Osteoblast (primary cell): ENCODE results near the gene ITGB1. TPM values are rescaled to one million over a fixed set of nuclear protein-coding genes. Genes with fewer than 3 reads are reported as not detected.

ENCODE experiments used
- DNase-seq: peaks from one replicate; pipeline ENCODE4 v3.0.0; 2011; ENCODE audit warnings: low spot score, mixed read lengths; ENCODE audit not compliant: insufficient read length; ENCODE audit errors: missing footprints
- H2AFZ ChIP-seq: 2 replicates; pipeline ENCODE4 v1.6.0; 2011; ENCODE audit warnings: mild to moderate bottlenecking, low read length
- H3K27ac ChIP-seq: 2 replicates; pipeline ENCODE4 v1.5.1; 2011; ENCODE audit warnings: mild to moderate bottlenecking, low read depth, low read length, moderate library complexity
- H3K27me3 ChIP-seq: 2 replicates; pipeline ENCODE4 v1.6.0; 2012; ENCODE audit warnings: mild to moderate bottlenecking, control low read depth, inconsistent platforms, low read length, moderate library complexity; ENCODE audit not compliant: insufficient read depth
- H3K36me3 ChIP-seq: 2 replicates; pipeline ENCODE4 v1.5.1; 2011; ENCODE audit warnings: mild to moderate bottlenecking, low read length, control low read depth, moderate library complexity; ENCODE audit not compliant: insufficient read depth
- H3K4me1 ChIP-seq: 2 replicates; pipeline ENCODE4 v1.5.1; 2011; ENCODE audit warnings: mild to moderate bottlenecking, low read length, control low read depth, moderate library complexity; ENCODE audit not compliant: insufficient read depth
- H3K4me2 ChIP-seq: 2 replicates; pipeline ENCODE4 v1.6.0; 2011; ENCODE audit warnings: mild to moderate bottlenecking, low read length; ENCODE audit not compliant: insufficient read depth
- H3K4me3 ChIP-seq: fragments of 200-600 bp; sonication (generic); 3 replicates; pipeline ENCODE4 v1.5.1; 2012; ENCODE audit warnings: mild to moderate bottlenecking, low read length, inconsistent platforms; ENCODE audit not compliant: insufficient read depth
- H3K79me2 ChIP-seq: 2 replicates; pipeline ENCODE4 v1.6.0; 2012; ENCODE audit warnings: mild to moderate bottlenecking, low read length, control low read depth, inconsistent platforms; ENCODE audit not compliant: insufficient read depth
- H3K9me3 ChIP-seq: 2 replicates; pipeline ENCODE4 v1.5.1; 2011; ENCODE audit warnings: low read depth, low read length, control low read depth
- H4K20me1 ChIP-seq: 2 replicates; pipeline ENCODE4 v1.6.0; 2012; ENCODE audit warnings: mild to moderate bottlenecking, low read length, control low read depth; ENCODE audit not compliant: insufficient read depth
- CTCF ChIP-seq: IDR thresholded peaks from 2 replicates; pipeline ENCODE4 v1.5.1; 2011; ENCODE audit warnings: mild to moderate bottlenecking, low read depth, low read length, moderate library complexity; ENCODE audit errors: extremely low read depth
- total RNA-seq: library from RNA; depleted of rRNA; stranded (reverse); fragments of >200 nt; gene quantifications from 2 replicates; pipeline ENCODE4 v1.2.3, GENCODE V29; 2012

ITGB1 gene
- total RNA-seq, 1 donor: 1,742 TPM

- Histone ChIP-seq H3K27ac (peak overlapping the region; percentile 98), H3K79me2 (peaks cover 95% of the 10 kb centered on the region), H3K4me2 (peak overlapping the region; percentile 93), H3K9me3 (no peaks in the 10 kb centered on the region), H2AFZ (no peak overlapping the region), H4K20me1 (peaks cover 76% of the 10 kb centered on the region), H3K4me3 (peak overlapping the region; percentile 95), H3K27me3 (no peaks in the 10 kb centered on the region), H3K4me1 (peaks cover 59% of the 10 kb centered on the region), H3K36me3 (peaks cover 15% of the 10 kb centered on the region)
- DNase-seq: no peak
- no peak for TF ChIP-seq CTCF
These were observed 4.0 kb downstream of the ITGB1 start for GRCh38 chr10:32954080-32954479.

- no peaks in the 10 kb centered on the region for H3K27me3 ChIP-seq
- H3K4me2 ChIP-seq: peak overlapping the region; percentile 93
- peak overlapping the region; percentile 95 for H3K4me3 ChIP-seq
- peaks cover 95% of the 10 kb centered on the region for H3K79me2 ChIP-seq
- no peak for TF ChIP-seq CTCF
- no peaks in the 10 kb centered on the region for H3K9me3 ChIP-seq
- no peak overlapping the region for H2AFZ ChIP-seq
- peaks cover 65% of the 10 kb centered on the region for H3K4me1 ChIP-seq
- no peak for DNase-seq
- H3K27ac ChIP-seq: peak overlapping the region; percentile 45
- peaks cover 19% of the 10 kb centered on the region for H3K36me3 ChIP-seq
- peaks cover 83% of the 10 kb centered on the region for H4K20me1 ChIP-seq
These were observed 4.6 kb downstream of the ITGB1 start for GRCh38 chr10:32953277-32953927.

- no peak for DNase-seq
- H3K4me1 ChIP-seq: peaks cover 67% of the 10 kb centered on the region
- H3K79me2 ChIP-seq: peaks cover 100% of the 10 kb centered on the region
- no peak for TF ChIP-seq CTCF
- no peaks in the 10 kb centered on the region for H3K27me3 ChIP-seq
- H2AFZ ChIP-seq: no peak overlapping the region
- H4K20me1 ChIP-seq: peaks cover 90% of the 10 kb centered on the region
- peak overlapping the region; percentile 45 for H3K27ac ChIP-seq
- H3K4me3 ChIP-seq: peak overlapping the region; percentile 95
- H3K4me2 ChIP-seq: peak overlapping the region; percentile 93
- H3K9me3 ChIP-seq: no peaks in the 10 kb centered on the region
- peaks cover 20% of the 10 kb centered on the region for H3K36me3 ChIP-seq
These were observed 5.3 kb downstream of the ITGB1 start for GRCh38 chr10:32952541-32953276.

GRCh38 chr10:32952094-32952493 lies 5.9 kb downstream of the ITGB1 start:
- no peak overlapping the region for H2AFZ ChIP-seq
- peaks cover 20% of the 10 kb centered on the region for H3K36me3 ChIP-seq
- DNase-seq: no peak
- no peaks in the 10 kb centered on the region for H3K27me3 ChIP-seq
- H3K9me3 ChIP-seq: no peaks in the 10 kb centered on the region
- no peak for TF ChIP-seq CTCF
- peaks cover 67% of the 10 kb centered on the region for H3K4me1 ChIP-seq
- H3K27ac ChIP-seq: no peak overlapping the region
- no peak overlapping the region for H3K4me3 ChIP-seq
- H3K4me2 ChIP-seq: peak overlapping the region; percentile 93
- peaks cover 95% of the 10 kb centered on the region for H4K20me1 ChIP-seq
- peaks cover 100% of the 10 kb centered on the region for H3K79me2 ChIP-seq
